Parathyroid adenoma (tissue), 2 donors: Measurements from ENCODE around the gene SCYGR1.

Experiments
- H2AFZ ChIP-seq: fragments of 300-600 bp; sonication (generic); one replicate; pipeline ENCODE4 v1.7.0; 2017; ENCODE audit warnings: antibody characterized with exemption, mild to moderate bottlenecking
- H3K27ac ChIP-seq: fragments of 300-600 bp; sonication (generic); one replicate; pipeline ENCODE4 v1.7.0; 2017
- H3K27me3 ChIP-seq: fragments of 300-600 bp; sonication (generic); one replicate; pipeline ENCODE4 v1.7.0; 2017; ENCODE audit warnings: low read length; ENCODE audit not compliant: control insufficient read depth, insufficient read depth
- H3K36me3 ChIP-seq: fragments of 300-600 bp; sonication (generic); one replicate; pipeline ENCODE4 v1.7.0; 2017; ENCODE audit warnings: low read length; ENCODE audit not compliant: control insufficient read depth, insufficient read depth
- H3K4me1 ChIP-seq: fragments of 300-600 bp; sonication (generic); one replicate; pipeline ENCODE4 v1.7.0; 2017; ENCODE audit warnings: control low read depth
- H3K4me2 ChIP-seq: fragments of 300-600 bp; sonication (generic); one replicate; pipeline ENCODE4 v1.7.0; 2017; ENCODE audit warnings: low read length
- H3K4me3 ChIP-seq: fragments of 300-600 bp; sonication (generic); one replicate; pipeline ENCODE4 v1.7.0; 2017; ENCODE audit warnings: low read depth, low read length
- H3K79me2 ChIP-seq: fragments of 300-600 bp; sonication (generic); one replicate; pipeline ENCODE4 v1.7.0; 2017; ENCODE audit warnings: control low read depth
- H3K9ac ChIP-seq: fragments of 300-600 bp; sonication (generic); one replicate; pipeline ENCODE4 v1.7.0; 2017; ENCODE audit warnings: mild to moderate bottlenecking
- H3K9me3 ChIP-seq: fragments of 300-600 bp; sonication (generic); one replicate; pipeline ENCODE4 v1.7.0; 2017; ENCODE audit warnings: low read length; ENCODE audit not compliant: control insufficient read depth
- TF ChIP-seq, protein P1 (sequence below): fragments of 300-600 bp; sonication (generic); IDR thresholded peaks from one replicate; pipeline ENCODE4 v1.7.0; 2017; ENCODE audit warnings: antibody characterized with exemption, mild to moderate bottlenecking
- donor health status: primary hyperparathyroidism.

SCYGR1 gene

DNA sequence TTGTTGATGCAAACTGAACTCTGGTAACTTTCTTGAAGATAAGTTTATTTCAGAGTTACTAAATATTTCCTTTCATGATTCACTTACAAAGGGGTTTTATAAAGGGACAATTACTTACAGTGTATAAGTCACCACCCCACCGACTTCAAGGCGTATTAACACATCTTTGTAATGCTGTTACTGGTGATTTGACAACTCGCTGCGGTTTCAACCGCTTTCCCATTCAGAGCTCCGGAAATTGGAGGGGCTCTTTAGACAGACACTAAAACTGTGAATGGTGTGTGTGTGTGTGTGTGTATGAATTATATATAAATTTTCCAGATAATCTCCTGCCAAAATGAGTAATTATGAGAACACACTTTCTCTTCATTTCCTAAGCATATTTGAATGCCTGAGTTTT, 13.6 kb downstream of the SCYGR1 start:
- H3K9ac ChIP-seq: no peak overlapping the region
- TF ChIP-seq, protein P1, sequence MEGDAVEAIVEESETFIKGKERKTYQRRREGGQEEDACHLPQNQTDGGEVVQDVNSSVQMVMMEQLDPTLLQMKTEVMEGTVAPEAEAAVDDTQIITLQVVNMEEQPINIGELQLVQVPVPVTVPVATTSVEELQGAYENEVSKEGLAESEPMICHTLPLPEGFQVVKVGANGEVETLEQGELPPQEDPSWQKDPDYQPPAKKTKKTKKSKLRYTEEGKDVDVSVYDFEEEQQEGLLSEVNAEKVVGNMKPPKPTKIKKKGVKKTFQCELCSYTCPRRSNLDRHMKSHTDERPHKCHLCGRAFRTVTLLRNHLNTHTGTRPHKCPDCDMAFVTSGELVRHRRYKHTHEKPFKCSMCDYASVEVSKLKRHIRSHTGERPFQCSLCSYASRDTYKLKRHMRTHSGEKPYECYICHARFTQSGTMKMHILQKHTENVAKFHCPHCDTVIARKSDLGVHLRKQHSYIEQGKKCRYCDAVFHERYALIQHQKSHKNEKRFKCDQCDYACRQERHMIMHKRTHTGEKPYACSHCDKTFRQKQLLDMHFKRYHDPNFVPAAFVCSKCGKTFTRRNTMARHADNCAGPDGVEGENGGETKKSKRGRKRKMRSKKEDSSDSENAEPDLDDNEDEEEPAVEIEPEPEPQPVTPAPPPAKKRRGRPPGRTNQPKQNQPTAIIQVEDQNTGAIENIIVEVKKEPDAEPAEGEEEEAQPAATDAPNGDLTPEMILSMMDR: no peak

DNA sequence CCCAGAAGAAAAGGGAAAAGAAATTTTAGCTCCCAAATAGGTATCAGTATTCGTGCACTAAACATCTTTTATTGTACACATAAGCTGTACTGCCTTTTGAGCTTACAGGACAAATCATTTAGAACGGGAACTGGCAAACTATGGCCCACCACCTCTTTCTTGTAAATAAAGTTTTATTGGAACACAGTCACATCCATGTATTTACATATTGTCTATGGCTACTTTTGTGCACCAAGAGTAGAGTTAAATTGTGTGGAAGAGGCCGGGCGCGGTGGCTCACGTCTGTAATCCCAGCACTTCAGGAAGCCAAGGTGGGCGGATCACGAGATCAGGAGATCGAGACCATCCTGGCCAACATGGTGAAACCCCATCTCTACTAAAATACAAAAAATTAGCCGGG, 14.4 kb downstream of the SCYGR1 start:
- H3K4me3 ChIP-seq: no peak overlapping the region
- TF ChIP-seq, protein P1: no peak
- no peak overlapping the region for H2AFZ ChIP-seq
- no peaks in the 10 kb centered on the region for H3K4me1 ChIP-seq
- no peak overlapping the region for H3K9ac ChIP-seq
- H3K9me3 ChIP-seq: no peaks in the 10 kb centered on the region
- no peak overlapping the region for H3K27ac ChIP-seq
- no peaks in the 10 kb centered on the region for H3K79me2 ChIP-seq
- no peaks in the 10 kb centered on the region for H3K27me3 ChIP-seq
- no peaks in the 10 kb centered on the region for H3K36me3 ChIP-seq
- no peak overlapping the region for H3K4me2 ChIP-seq

More for the DNA sequence above, 13.6 kb downstream of the SCYGR1 start:
- no peaks in the 10 kb centered on the region for H3K9me3 ChIP-seq
- no peak overlapping the region for H3K4me3 ChIP-seq
- H3K4me2 ChIP-seq: no peak overlapping the region
- H2AFZ ChIP-seq: no peak overlapping the region
- no peaks in the 10 kb centered on the region for H3K79me2 ChIP-seq
- H3K4me1 ChIP-seq: no peaks in the 10 kb centered on the region
- no peaks in the 10 kb centered on the region for H3K27me3 ChIP-seq
- H3K27ac ChIP-seq: no peak overlapping the region
- no peaks in the 10 kb centered on the region for H3K36me3 ChIP-seq

DNA sequence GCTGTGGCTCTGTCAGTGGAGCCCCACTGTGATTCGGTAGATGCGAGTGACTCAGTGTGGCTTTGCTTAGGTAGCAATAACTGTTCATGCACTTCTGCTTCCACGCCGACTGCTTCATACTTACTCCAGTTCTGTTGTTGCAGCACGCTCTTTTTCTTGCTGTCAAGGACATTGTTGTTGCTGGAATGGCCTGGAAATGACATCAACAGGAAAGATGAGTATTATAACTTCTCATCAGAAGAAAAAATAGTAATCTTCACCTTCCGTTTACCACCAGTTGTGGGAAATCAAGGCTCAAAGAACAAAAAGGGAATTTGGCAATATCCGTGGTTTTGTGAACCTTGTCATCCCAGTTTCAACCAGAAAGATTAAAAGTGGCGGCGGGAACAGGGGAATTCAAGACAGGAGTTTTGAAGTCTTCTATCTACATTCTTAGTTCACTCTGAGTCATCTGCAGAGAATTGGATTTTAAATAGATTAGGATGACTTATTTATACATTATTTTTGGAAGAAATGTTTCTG, 16.9 kb downstream of the SCYGR1 start:
- Histone ChIP-seq H3K27ac (no peak overlapping the region), H3K4me1 (no peaks in the 10 kb centered on the region), H3K4me3 (no peak overlapping the region), H3K4me2 (no peak overlapping the region), H3K27me3 (no peaks in the 10 kb centered on the region), H3K79me2 (no peaks in the 10 kb centered on the region), H2AFZ (no peak overlapping the region), H3K9me3 (no peaks in the 10 kb centered on the region), H3K36me3 (no peaks in the 10 kb centered on the region), H3K9ac (no peak overlapping the region)
- TF ChIP-seq, protein P1: no peak

DNA sequence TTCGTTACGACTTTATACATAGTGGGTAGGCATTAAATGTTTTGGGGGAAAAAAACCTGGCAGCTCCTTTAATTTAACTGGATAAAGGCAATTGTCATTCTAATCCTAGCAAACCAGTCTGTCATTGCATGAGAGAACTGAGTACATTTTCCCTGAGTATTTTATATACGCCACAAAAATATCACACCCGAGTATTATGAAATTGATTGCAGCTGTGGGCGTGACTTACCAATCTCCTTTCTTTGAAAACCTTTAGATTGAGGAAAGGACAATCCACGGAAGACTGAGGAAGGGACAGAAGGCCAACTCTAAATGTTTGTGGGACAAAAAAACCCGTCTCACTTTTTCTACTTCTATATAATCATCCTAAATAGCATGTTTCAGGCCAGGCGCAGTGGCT, 17.7 kb downstream of the SCYGR1 start:
- Histone ChIP-seq H3K36me3 (no peaks in the 10 kb centered on the region), H3K9me3 (no peaks in the 10 kb centered on the region), H3K9ac (no peak overlapping the region), H3K4me2 (no peak overlapping the region), H2AFZ (no peak overlapping the region), H3K27me3 (no peaks in the 10 kb centered on the region), H3K4me1 (no peaks in the 10 kb centered on the region), H3K27ac (no peak overlapping the region), H3K79me2 (no peaks in the 10 kb centered on the region), H3K4me3 (no peak overlapping the region)
- TF ChIP-seq, protein P1: no peak

DNA sequence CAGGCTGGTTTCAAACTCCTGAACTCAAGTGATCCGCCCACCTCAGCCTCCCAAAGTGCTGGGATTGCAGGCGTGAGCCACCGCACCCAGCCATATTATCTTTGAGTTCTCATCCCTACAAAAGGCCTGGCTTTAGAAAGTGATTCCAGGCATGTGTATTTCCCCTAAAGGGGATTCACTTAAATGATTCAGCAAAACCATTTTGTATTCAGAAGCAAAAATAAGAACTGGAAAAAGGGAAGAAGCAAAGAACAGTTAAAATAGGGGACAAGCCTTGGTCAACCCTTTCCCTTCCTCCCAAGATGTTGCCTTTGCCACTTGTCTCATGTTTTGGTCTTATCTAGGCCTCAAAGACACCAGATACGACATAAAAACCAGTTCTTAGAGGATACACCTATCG, 19.2 kb downstream of the SCYGR1 start:
- no peak overlapping the region for H3K27ac ChIP-seq
- H3K4me3 ChIP-seq: no peak overlapping the region
- no peaks in the 10 kb centered on the region for H3K79me2 ChIP-seq
- no peaks in the 10 kb centered on the region for H3K36me3 ChIP-seq
- no peaks in the 10 kb centered on the region for H3K27me3 ChIP-seq
- no peaks in the 10 kb centered on the region for H3K9me3 ChIP-seq
- no peak overlapping the region for H3K4me2 ChIP-seq
- H2AFZ ChIP-seq: no peak overlapping the region
- no peak overlapping the region for H3K9ac ChIP-seq
- H3K4me1 ChIP-seq: no peaks in the 10 kb centered on the region
- TF ChIP-seq, protein P1: no peak
